GM23338 (cell line): ENCODE data around the gene KLHL12. TPM values are rescaled to one million over a fixed set of nuclear protein-coding genes. Genes with fewer than 3 reads are reported as not detected.
"Not testable (repeated sequence)": the region's sequence is repeated elsewhere in the genome, so short reads cannot be mapped to it uniquely, and the experiment has no call there.

Experiments used
- ATAC-seq: fragments of 200-7000 bp; cut with Tn5 transposase; 3 replicates; pipeline ENCODE4 v1.9.1; 2020
- DNase-seq: peaks from one replicate; pipeline ENCODE4 v3.0.0-alpha.2; 2015; ENCODE audit warnings: low spot score
- H2AFZ ChIP-seq: fragments of 200-600 bp; sonication (generic); 2 replicates; pipeline ENCODE4 v1.8.0; 2016; ENCODE audit warnings: antibody characterized with exemption, mild to moderate bottlenecking, moderate library complexity
- H3F3A ChIP-seq: fragments of 200-600 bp; sonication (generic); replicated peaks from 2 replicates; pipeline ENCODE4 v1.8.0; 2017; ENCODE audit warnings: antibody characterized with exemption, mixed run types, low read depth
- H3K27ac ChIP-seq: fragments of 200-600 bp; sonication (generic); 2 replicates; pipeline ENCODE4 v1.6.1; 2016; ENCODE audit warnings: low read depth
- H3K27me3 ChIP-seq: fragments of 200-600 bp; sonication (generic); 2 replicates; pipeline ENCODE4 v1.8.0; 2016; ENCODE audit warnings: mild to moderate bottlenecking, mixed run types, moderate library complexity; ENCODE audit not compliant: insufficient read depth
- H3K36me3 ChIP-seq: fragments of 200-600 bp; sonication (generic); 2 replicates; pipeline ENCODE4 v1.8.0; 2016; ENCODE audit warnings: mild to moderate bottlenecking; ENCODE audit not compliant: insufficient read depth
- H3K4me1 ChIP-seq: fragments of 200-600 bp; sonication (generic); 2 replicates; pipeline ENCODE4 v1.8.0; 2016; ENCODE audit warnings: mild to moderate bottlenecking, moderate library complexity; ENCODE audit not compliant: insufficient read depth
- H3K4me2 ChIP-seq: fragments of 200-600 bp; sonication (generic); 2 replicates; pipeline ENCODE4 v1.7.1; 2017; ENCODE audit warnings: mixed run types
- H3K4me3 ChIP-seq: fragments of 200-600 bp; sonication (generic); 2 replicates; pipeline ENCODE4 v1.6.1; 2016; ENCODE audit warnings: mixed run types
- H3K79me2 ChIP-seq: fragments of 200-600 bp; sonication (generic); replicated peaks from 2 replicates; pipeline ENCODE4 v1.8.0; 2017; ENCODE audit warnings: mild to moderate bottlenecking; ENCODE audit not compliant: insufficient read depth
- H3K9me2 ChIP-seq: fragments of 200-600 bp; sonication (generic); 2 replicates; pipeline ENCODE4 v1.8.0; 2017; ENCODE audit not compliant: insufficient read depth
- H4K20me1 ChIP-seq: fragments of 200-600 bp; sonication (generic); replicated peaks from 2 replicates; pipeline ENCODE4 v1.8.0; 2017; ENCODE audit warnings: mild to moderate bottlenecking; ENCODE audit not compliant: insufficient read depth
- H3K27ac Mint-ChIP-seq: 2 replicates; pipeline ENCODE4 v1.8.0; 2020; ENCODE audit warnings: inconsistent platforms, mild to moderate bottlenecking, moderate library complexity, mixed read lengths
- H3K27me3 Mint-ChIP-seq: 3 replicates; pipeline ENCODE4 v1.8.0; 2022; ENCODE audit warnings: low read depth, mild to moderate bottlenecking, moderate library complexity, mixed read lengths, inconsistent platforms; ENCODE audit not compliant: insufficient read depth, poor library complexity
- H3K36me3 Mint-ChIP-seq: 3 replicates; pipeline ENCODE4 v1.8.0; 2021; ENCODE audit warnings: low read depth, mild to moderate bottlenecking, inconsistent platforms, moderate library complexity, mixed read lengths
- H3K4me1 Mint-ChIP-seq: 3 replicates; pipeline ENCODE4 v1.8.0; 2020; ENCODE audit warnings: mild to moderate bottlenecking, inconsistent platforms, mixed read lengths
- H3K4me3 Mint-ChIP-seq: 3 replicates; pipeline ENCODE4 v1.8.0; 2021; ENCODE audit warnings: moderate library complexity, mild to moderate bottlenecking, inconsistent platforms, mixed read lengths
- H3K9me3 Mint-ChIP-seq: 3 replicates; pipeline ENCODE4 v1.8.0; 2020; ENCODE audit warnings: moderate library complexity, mild to moderate bottlenecking, inconsistent platforms, mixed read lengths
- EZH2 ChIP-seq: fragments of 200-600 bp; sonication (generic); IDR thresholded peaks from one replicate; pipeline ENCODE4 v1.8.0; 2017; ENCODE audit warnings: antibody characterized with exemption, mild to moderate bottlenecking, low read depth; ENCODE audit not compliant: unreplicated experiment
- EZH2phosphoT487 ChIP-seq: fragments of 200-600 bp; sonication (generic); IDR thresholded peaks from one replicate; pipeline ENCODE4 v1.8.1; 2018; ENCODE audit warnings: antibody characterized with exemption; ENCODE audit not compliant: unreplicated experiment
- NANOG ChIP-seq: IDR thresholded peaks from 2 replicates; pipeline ENCODE4 v1.6.1; 2016; ENCODE audit warnings: antibody characterized with exemption, borderline replicate concordance
- POLR2AphosphoS5 ChIP-seq: IDR thresholded peaks from 2 replicates; pipeline ENCODE4 v1.6.1; 2016; ENCODE audit warnings: antibody characterized with exemption, low read depth
- STAT1 ChIP-seq: IDR thresholded peaks from one replicate; pipeline ENCODE4 v1.6.1; 2016; ENCODE audit warnings: antibody characterized with exemption; ENCODE audit not compliant: unreplicated experiment
- ZNF331 ChIP-seq: fragments of 250-450 bp; sonication (Bioruptor Pico); IDR thresholded peaks from 2 replicates; pipeline ENCODE4 v1.5.0; 2020; ENCODE audit warnings: low read depth, mild to moderate bottlenecking, moderate library complexity
- polyA plus RNA-seq: library from polyadenylated mRNA; unstranded; fragments of >200 nt; fragmentation: Nextera tagmentation; extraction: Ambion mirVana; gene quantifications from 2 replicates; pipeline ENCODE4 v1.2.1, GENCODE V29; 2016
- total RNA-seq: library from RNA; depleted of rRNA; stranded (reverse); fragments of >200 nt; shearing (Covaris generic); gene quantifications from 2 replicates; pipeline ENCODE4 v1.2.3, GENCODE V29; 2014
- TF ChIP-seq, protein P1 (sequence below): fragments of 250-450 bp; sonication (Bioruptor Pico); IDR thresholded peaks from 2 replicates; pipeline ENCODE4 v1.5.0; 2020; ENCODE audit warnings: mild to moderate bottlenecking, moderate library complexity
- TF ChIP-seq, protein P2 (sequence below): IDR thresholded peaks from one replicate; pipeline ENCODE4 v1.6.1; 2018; ENCODE audit warnings: antibody characterized with exemption; ENCODE audit not compliant: unreplicated experiment

KLHL12 gene
- total and polyA plus RNA-seq, 2 experiments from 2014 or later, result 14.6 to 27.5 TPM

DNA sequence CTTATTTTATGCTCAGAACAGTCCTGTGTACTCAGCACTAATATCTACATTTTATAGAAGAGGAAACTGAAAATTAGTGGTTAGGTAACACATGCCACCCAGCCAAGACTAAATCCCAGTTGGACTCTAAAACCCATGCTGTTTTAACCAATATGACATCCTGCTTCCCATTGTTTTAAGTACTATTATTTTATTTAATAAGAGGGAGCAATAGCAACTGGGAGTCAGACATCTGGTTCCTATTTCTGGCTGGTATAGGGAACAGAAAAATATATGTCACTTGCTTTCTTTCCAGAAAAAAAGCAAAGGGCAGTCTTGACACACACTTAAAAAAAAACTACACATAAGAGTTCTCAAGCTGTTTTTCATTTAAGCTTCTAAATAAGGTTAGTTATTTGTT is 11.9 kb downstream of the KLHL12 start:
- DNase-seq, result no peak
- TF ChIP-seq STAT1 (no peak), NANOG (no peak), EZH2 (no peak), ZNF331 (CRISPR knock-in tag) (no peak), EZH2phosphoT487 (no peak), POLR2AphosphoS5 (no peak)
- TF ChIP-seq, protein P1, sequence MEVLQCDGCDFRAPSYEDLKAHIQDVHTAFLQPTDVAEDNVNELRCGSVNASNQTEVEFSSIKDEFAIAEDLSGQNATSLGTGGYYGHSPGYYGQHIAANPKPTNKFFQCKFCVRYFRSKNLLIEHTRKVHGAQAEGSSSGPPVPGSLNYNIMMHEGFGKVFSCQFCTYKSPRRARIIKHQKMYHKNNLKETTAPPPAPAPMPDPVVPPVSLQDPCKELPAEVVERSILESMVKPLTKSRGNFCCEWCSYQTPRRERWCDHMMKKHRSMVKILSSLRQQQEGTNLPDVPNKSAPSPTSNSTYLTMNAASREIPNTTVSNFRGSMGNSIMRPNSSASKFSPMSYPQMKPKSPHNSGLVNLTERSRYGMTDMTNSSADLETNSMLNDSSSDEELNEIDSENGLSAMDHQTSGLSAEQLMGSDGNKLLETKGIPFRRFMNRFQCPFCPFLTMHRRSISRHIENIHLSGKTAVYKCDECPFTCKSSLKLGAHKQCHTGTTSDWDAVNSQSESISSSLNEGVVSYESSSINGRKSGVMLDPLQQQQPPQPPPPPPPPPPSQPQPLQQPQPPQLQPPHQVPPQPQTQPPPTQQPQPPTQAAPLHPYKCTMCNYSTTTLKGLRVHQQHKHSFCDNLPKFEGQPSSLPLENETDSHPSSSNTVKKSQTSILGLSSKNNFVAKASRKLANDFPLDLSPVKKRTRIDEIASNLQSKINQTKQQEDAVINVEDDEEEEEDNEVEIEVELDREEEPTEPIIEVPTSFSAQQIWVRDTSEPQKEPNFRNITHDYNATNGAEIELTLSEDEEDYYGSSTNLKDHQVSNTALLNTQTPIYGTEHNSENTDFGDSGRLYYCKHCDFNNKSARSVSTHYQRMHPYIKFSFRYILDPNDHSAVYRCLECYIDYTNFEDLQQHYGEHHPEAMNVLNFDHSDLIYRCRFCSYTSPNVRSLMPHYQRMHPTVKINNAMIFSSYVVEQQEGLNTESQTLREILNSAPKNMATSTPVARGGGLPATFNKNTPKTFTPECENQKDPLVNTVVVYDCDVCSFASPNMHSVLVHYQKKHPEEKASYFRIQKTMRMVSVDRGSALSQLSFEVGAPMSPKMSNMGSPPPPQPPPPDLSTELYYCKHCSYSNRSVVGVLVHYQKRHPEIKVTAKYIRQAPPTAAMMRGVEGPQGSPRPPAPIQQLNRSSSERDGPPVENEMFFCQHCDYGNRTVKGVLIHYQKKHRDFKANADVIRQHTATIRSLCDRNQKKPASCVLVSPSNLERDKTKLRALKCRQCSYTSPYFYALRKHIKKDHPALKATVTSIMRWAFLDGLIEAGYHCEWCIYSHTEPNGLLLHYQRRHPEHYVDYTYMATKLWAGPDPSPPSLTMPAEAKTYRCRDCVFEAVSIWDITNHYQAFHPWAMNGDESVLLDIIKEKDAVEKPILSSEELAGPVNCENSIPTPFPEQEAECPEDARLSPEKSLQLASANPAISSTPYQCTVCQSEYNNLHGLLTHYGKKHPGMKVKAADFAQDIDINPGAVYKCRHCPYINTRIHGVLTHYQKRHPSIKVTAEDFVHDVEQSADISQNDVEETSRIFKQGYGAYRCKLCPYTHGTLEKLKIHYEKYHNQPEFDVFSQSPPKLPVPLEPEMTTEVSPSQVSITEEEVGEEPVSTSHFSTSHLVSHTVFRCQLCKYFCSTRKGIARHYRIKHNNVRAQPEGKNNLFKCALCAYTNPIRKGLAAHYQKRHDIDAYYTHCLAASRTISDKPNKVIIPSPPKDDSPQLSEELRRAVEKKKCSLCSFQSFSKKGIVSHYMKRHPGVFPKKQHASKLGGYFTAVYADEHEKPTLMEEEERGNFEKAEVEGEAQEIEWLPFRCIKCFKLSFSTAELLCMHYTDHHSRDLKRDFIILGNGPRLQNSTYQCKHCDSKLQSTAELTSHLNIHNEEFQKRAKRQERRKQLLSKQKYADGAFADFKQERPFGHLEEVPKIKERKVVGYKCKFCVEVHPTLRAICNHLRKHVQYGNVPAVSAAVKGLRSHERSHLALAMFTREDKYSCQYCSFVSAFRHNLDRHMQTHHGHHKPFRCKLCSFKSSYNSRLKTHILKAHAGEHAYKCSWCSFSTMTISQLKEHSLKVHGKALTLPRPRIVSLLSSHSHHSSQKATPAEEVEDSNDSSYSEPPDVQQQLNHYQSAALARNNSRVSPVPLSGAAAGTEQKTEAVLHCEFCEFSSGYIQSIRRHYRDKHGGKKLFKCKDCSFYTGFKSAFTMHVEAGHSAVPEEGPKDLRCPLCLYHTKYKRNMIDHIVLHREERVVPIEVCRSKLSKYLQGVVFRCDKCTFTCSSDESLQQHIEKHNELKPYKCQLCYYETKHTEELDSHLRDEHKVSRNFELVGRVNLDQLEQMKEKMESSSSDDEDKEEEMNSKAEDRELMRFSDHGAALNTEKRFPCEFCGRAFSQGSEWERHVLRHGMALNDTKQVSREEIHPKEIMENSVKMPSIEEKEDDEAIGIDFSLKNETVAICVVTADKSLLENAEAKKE (CRISPR knock-in tag), result no peak
- TF ChIP-seq, protein P2, sequence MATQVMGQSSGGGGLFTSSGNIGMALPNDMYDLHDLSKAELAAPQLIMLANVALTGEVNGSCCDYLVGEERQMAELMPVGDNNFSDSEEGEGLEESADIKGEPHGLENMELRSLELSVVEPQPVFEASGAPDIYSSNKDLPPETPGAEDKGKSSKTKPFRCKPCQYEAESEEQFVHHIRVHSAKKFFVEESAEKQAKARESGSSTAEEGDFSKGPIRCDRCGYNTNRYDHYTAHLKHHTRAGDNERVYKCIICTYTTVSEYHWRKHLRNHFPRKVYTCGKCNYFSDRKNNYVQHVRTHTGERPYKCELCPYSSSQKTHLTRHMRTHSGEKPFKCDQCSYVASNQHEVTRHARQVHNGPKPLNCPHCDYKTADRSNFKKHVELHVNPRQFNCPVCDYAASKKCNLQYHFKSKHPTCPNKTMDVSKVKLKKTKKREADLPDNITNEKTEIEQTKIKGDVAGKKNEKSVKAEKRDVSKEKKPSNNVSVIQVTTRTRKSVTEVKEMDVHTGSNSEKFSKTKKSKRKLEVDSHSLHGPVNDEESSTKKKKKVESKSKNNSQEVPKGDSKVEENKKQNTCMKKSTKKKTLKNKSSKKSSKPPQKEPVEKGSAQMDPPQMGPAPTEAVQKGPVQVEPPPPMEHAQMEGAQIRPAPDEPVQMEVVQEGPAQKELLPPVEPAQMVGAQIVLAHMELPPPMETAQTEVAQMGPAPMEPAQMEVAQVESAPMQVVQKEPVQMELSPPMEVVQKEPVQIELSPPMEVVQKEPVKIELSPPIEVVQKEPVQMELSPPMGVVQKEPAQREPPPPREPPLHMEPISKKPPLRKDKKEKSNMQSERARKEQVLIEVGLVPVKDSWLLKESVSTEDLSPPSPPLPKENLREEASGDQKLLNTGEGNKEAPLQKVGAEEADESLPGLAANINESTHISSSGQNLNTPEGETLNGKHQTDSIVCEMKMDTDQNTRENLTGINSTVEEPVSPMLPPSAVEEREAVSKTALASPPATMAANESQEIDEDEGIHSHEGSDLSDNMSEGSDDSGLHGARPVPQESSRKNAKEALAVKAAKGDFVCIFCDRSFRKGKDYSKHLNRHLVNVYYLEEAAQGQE, result no peak
- no peaks in the 10 kb centered on the region for H3K4me1 Mint-ChIP-seq
- no peak overlapping the region for H2AFZ ChIP-seq
- H3K27me3 ChIP-seq, result no peaks in the 10 kb centered on the region
- no peaks in the 10 kb centered on the region for H3K79me2 ChIP-seq
- H3K36me3 ChIP-seq, result peaks cover 40% of the 10 kb centered on the region; the same call in 1 of the 2 replicates
- no peaks in the 10 kb centered on the region for H3K4me1 ChIP-seq
- no peak overlapping the region for H3K27ac Mint-ChIP-seq
- peaks cover 43% of the 10 kb centered on the region for H3K36me3 Mint-ChIP-seq
- H3K27ac ChIP-seq, result no peak overlapping the region
- no peaks in the 10 kb centered on the region for H3F3A ChIP-seq
- no peaks in the 10 kb centered on the region for H4K20me1 ChIP-seq
- H3K4me3 Mint-ChIP-seq, result no peak overlapping the region
- no peak for ATAC-seq
- no peak overlapping the region for H3K4me2 ChIP-seq
- no peaks in the 10 kb centered on the region for H3K9me3 Mint-ChIP-seq
- no peaks in the 10 kb centered on the region for H3K9me2 ChIP-seq
- H3K27me3 Mint-ChIP-seq, result no peaks in the 10 kb centered on the region
- H3K4me3 ChIP-seq, result no peak overlapping the region

DNA sequence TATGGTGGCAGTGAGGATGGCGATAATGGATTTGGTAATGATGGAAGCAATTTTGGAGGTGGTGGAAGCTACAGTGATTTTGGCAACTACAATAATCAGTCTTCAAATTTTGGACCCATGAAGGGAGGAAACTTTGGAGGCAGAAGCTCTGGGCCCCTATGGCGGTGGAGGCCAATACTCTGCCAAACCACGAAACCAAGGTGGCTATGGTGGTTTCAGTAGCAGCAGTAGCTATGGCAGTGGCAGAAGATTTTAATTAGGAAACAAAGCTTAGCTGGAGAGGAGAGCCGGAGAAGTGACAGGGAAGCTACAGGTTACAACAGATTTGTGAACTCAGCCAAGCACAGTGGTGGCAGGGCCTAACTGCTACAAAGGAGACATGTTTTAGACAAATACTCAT is 14.6 kb downstream of the KLHL12 start:
- not testable (repeated sequence) for H2AFZ ChIP-seq, H3K4me3 ChIP-seq, H3K27me3 Mint-ChIP-seq, H3K9me2 ChIP-seq, H3K79me2 ChIP-seq, H3K27ac Mint-ChIP-seq, H4K20me1 ChIP-seq, ATAC-seq, DNase-seq, H3K27ac ChIP-seq, H3K9me3 Mint-ChIP-seq, H3K4me3 Mint-ChIP-seq, H3K4me2 ChIP-seq, H3K4me1 Mint-ChIP-seq, H3K27me3 ChIP-seq, H3F3A ChIP-seq, H3K4me1 ChIP-seq
- peaks cover 31% of the 10 kb centered on the region for H3K36me3 ChIP-seq
- H3K36me3 Mint-ChIP-seq, result peaks cover 32% of the 10 kb centered on the region
